Stimulated activated naive CD4-positive, alpha-beta T cell treated with Interleukin-2 at 50 U/mL for 16 hours (primary cell): ENCODE measurements around the gene MYLK.

ENCODE experiments used
- DNase-seq: peaks from one replicate; lab custom pipeline; 2025; lab: John Stamatoyannopoulos, UW

MYLK gene

GRCh38 chr3:123642182-123642956, 241.8 kb downstream of the MYLK start:
- no peak for DNase-seq

GRCh38 chr3:123641505-123641904, 242.6 kb downstream of the MYLK start:
- no peak for DNase-seq

- DNase-seq, result no peak
Measured at GRCh38 chr3:123640740-123641462, 243.2 kb downstream of the MYLK start.

- no peak for DNase-seq
Measured at GRCh38 chr3:123640311-123640710, 243.8 kb downstream of the MYLK start.

- DNase-seq, result no peak
Measured at GRCh38 chr3:123638936-123639689, 245.0 kb downstream of the MYLK start.

- DNase-seq, result no peak
Measured at GRCh38 chr3:123637841-123638240, 246.3 kb downstream of the MYLK start.

GRCh38 chr3:123637131-123637530, 247.0 kb downstream of the MYLK start:
- DNase-seq, result no peak

- no peak for DNase-seq
Measured at GRCh38 chr3:123636431-123636841, 247.7 kb downstream of the MYLK start.

- DNase-seq, result no peak
Measured at GRCh38 chr3:123635717-123636116, 248.4 kb downstream of the MYLK start.

GRCh38 chr3:123635217-123635616, 248.9 kb downstream of the MYLK start:
- no peak for DNase-seq

GRCh38 chr3:123634149-123635051, 249.7 kb downstream of the MYLK start:
- DNase-seq, result no peak

- DNase-seq, result no peak
Measured at GRCh38 chr3:123633530-123633929, 250.6 kb downstream of the MYLK start.

GRCh38 chr3:123632161-123632655, 251.9 kb downstream of the MYLK start:
- no peak for DNase-seq

- DNase-seq, result no peak
Measured at GRCh38 chr3:123629747-123630047, 254.4 kb downstream of the MYLK start.

- no peak for DNase-seq
Measured at GRCh38 chr3:123628996-123629746, 255.0 kb downstream of the MYLK start.

GRCh38 chr3:123627673-123628670, 256.2 kb downstream of the MYLK start:
- DNase-seq, result no peak

GRCh38 chr3:123626881-123627280, 257.3 kb downstream of the MYLK start:
- no peak for DNase-seq

- DNase-seq, result no peak
Measured at GRCh38 chr3:123624302-123624701, 259.8 kb downstream of the MYLK start.

- no peak for DNase-seq
Measured at GRCh38 chr3:123623346-123623880, 260.7 kb downstream of the MYLK start.
